HEK293 (cell line): Measurements from ENCODE around the gene IREB2.

Experiments used
- CTCF ChIA-PET: fragments of 350-600 bp; formaldehyde crosslinking; extraction: SDS; loops from one replicate; lab custom pipeline; 2021; ENCODE audit warnings: antibody characterized with exemption; lab: Yijun Ruan, JAX
- POLR2A ChIA-PET: fragments of 300-600 bp; formaldehyde crosslinking; extraction: SDS; loops from one replicate; lab custom pipeline; 2020; ENCODE audit warnings: antibody characterized with exemption, inconsistent platforms; lab: Yijun Ruan, JAX
- H3K27ac ChIP-seq: fragments of 200-500 bp; sonication (Bioruptor generic); 2 replicates; pipeline ENCODE4 v1.5.1; 2014; ENCODE audit warnings: low read depth, low read length, control low read depth, inconsistent platforms; ENCODE audit errors: extremely low read depth
- H3K36me3 ChIP-seq, 2 experiments: fragments of 200-500 bp in 1 of 2; sonication (Bioruptor generic) in 1 of 2; 1 replicate in 1 of 2; 2 replicates in 1 of 2; pipeline ENCODE4 v1.5.1; 2014 to 2017; ENCODE audit warnings: inconsistent platforms in 2 of 2, low read length in 2 of 2; ENCODE audit not compliant: control insufficient read depth in 2 of 2, insufficient read depth in 1 of 2
- H3K4me1 ChIP-seq: fragments of 200-500 bp; sonication (Bioruptor generic); 2 replicates; pipeline ENCODE4 v1.5.1; 2014; ENCODE audit warnings: mild to moderate bottlenecking, low read length, inconsistent platforms; ENCODE audit not compliant: control insufficient read depth, insufficient read depth
- H3K4me3 ChIP-seq: 2 replicates; pipeline ENCODE4 v1.5.1; 2011; ENCODE audit warnings: low read depth, mild to moderate bottlenecking, control low read depth, low read length, moderate library complexity
- H3K9me3 ChIP-seq: fragments of 200-500 bp; sonication (Bioruptor generic); 2 replicates; pipeline ENCODE4 v1.5.1; 2014; ENCODE audit warnings: low read depth, low read length, inconsistent platforms; ENCODE audit not compliant: control insufficient read depth, insufficient read depth
- EGR2 ChIP-seq: fragments of 450-650 bp; formaldehyde crosslinking; IDR thresholded peaks from 2 replicates; pipeline ENCODE4 v1.5.1; 2016; ENCODE audit warnings: low read depth, missing biosample characterization, missing genetic modification characterization
- GFI1B ChIP-seq: fragments of 450-650 bp; formaldehyde crosslinking; IDR thresholded peaks from 2 replicates; pipeline ENCODE4 v1.5.1; 2016; ENCODE audit warnings: missing biosample characterization, missing genetic modification characterization
- HIC1 ChIP-seq: fragments of 450-650 bp; formaldehyde crosslinking; IDR thresholded peaks from 2 replicates; pipeline ENCODE4 v1.5.1; 2016; ENCODE audit warnings: missing biosample characterization, missing genetic modification characterization
- KLF9 ChIP-seq: fragments of 450-650 bp; formaldehyde crosslinking; IDR thresholded peaks from 2 replicates; pipeline ENCODE4 v1.5.1; 2016; ENCODE audit warnings: missing biosample characterization, missing genetic modification characterization, low read depth
- SALL2 ChIP-seq: fragments of 450-650 bp; formaldehyde crosslinking; IDR thresholded peaks from 2 replicates; pipeline ENCODE4 v1.5.0; 2017; ENCODE audit warnings: missing biosample characterization, mild to moderate bottlenecking, missing genetic modification characterization, borderline replicate concordance
- SETDB1 ChIP-seq: IDR thresholded peaks from one replicate; pipeline ENCODE4 v1.6.1; 2017; ENCODE audit warnings: mild to moderate bottlenecking, low read length, moderate library complexity, mixed read lengths; ENCODE audit not compliant: insufficient read length
- YY2 ChIP-seq: fragments of 450-650 bp; formaldehyde crosslinking; IDR thresholded peaks from 2 replicates; pipeline ENCODE4 v1.5.1; 2016; ENCODE audit warnings: missing biosample characterization, missing genetic modification characterization
- ZBTB1 ChIP-seq: fragments of 450-650 bp; formaldehyde crosslinking; IDR thresholded peaks from 2 replicates; pipeline ENCODE4 v1.5.1; 2016; ENCODE audit warnings: missing biosample characterization, missing genetic modification characterization
- ZBTB8A ChIP-seq: fragments of 450-650 bp; formaldehyde crosslinking; IDR thresholded peaks from 2 replicates; pipeline ENCODE4 v1.5.1; 2016; ENCODE audit warnings: missing biosample characterization, missing genetic modification characterization
- ZIC2 ChIP-seq: fragments of 450-650 bp; formaldehyde crosslinking; IDR thresholded peaks from 2 replicates; pipeline ENCODE4 v1.5.1; 2016; ENCODE audit warnings: missing biosample characterization, missing genetic modification characterization
- ZNF140 ChIP-seq: fragments of 450-650 bp; formaldehyde crosslinking; IDR thresholded peaks from 2 replicates; pipeline ENCODE4 v1.5.1; 2016; ENCODE audit warnings: missing biosample characterization, missing genetic modification characterization
- ZNF19 ChIP-seq: fragments of 450-650 bp; formaldehyde crosslinking; IDR thresholded peaks from 2 replicates; pipeline ENCODE4; 2016; ENCODE audit warnings: missing biosample characterization, missing genetic modification characterization, low read depth
- ZNF214 ChIP-seq: fragments of 450-650 bp; formaldehyde crosslinking; IDR thresholded peaks from 2 replicates; pipeline ENCODE4 v1.5.1; 2017; ENCODE audit warnings: missing biosample characterization, mild to moderate bottlenecking, missing genetic modification characterization, borderline replicate concordance
- ZNF24 ChIP-seq: fragments of 450-650 bp; formaldehyde crosslinking; IDR thresholded peaks from 2 replicates; pipeline ENCODE4 v1.5.1; 2016; ENCODE audit warnings: missing biosample characterization, missing genetic modification characterization
- ZNF488 ChIP-seq: fragments of 450-650 bp; formaldehyde crosslinking; IDR thresholded peaks from 2 replicates; pipeline ENCODE4 v1.5.1; 2016; ENCODE audit warnings: missing biosample characterization, missing genetic modification characterization
- ZNF510 ChIP-seq: fragments of 450-650 bp; formaldehyde crosslinking; IDR thresholded peaks from 2 replicates; pipeline ENCODE4 v1.5.1; 2018; ENCODE audit warnings: mild to moderate bottlenecking, missing genetic modification characterization, missing biosample characterization; ENCODE audit not compliant: insufficient replicate concordance
- ZNF548 ChIP-seq: fragments of 450-650 bp; formaldehyde crosslinking; IDR thresholded peaks from 2 replicates; pipeline ENCODE4 v1.5.1; 2016; ENCODE audit warnings: missing biosample characterization, missing genetic modification characterization
- ZNF580 ChIP-seq: fragments of 450-650 bp; formaldehyde crosslinking; IDR thresholded peaks from 2 replicates; pipeline ENCODE4 v1.5.1; 2016; ENCODE audit warnings: missing biosample characterization, missing genetic modification characterization
- ZNF624 ChIP-seq: fragments of 450-650 bp; formaldehyde crosslinking; IDR thresholded peaks from 2 replicates; pipeline ENCODE4 v1.5.1; 2017; ENCODE audit warnings: missing biosample characterization, missing genetic modification characterization
- ZNF626 ChIP-seq: fragments of 450-650 bp; sonication (Bioruptor Pico); formaldehyde crosslinking; IDR thresholded peaks from 2 replicates; pipeline ENCODE4 v1.5.1; 2018; ENCODE audit warnings: missing biosample characterization, missing genetic modification characterization, inconsistent platforms
- ZNF639 ChIP-seq: fragments of 450-650 bp; formaldehyde crosslinking; IDR thresholded peaks from 2 replicates; pipeline ENCODE4 v1.5.1; 2016; ENCODE audit warnings: missing biosample characterization, missing genetic modification characterization
- ZNF660 ChIP-seq: fragments of 450-650 bp; IDR thresholded peaks from 2 replicates; pipeline ENCODE4 v1.5.1; 2018; ENCODE audit warnings: missing biosample characterization, mild to moderate bottlenecking, missing genetic modification characterization
- ZNF664 ChIP-seq: fragments of 450-650 bp; formaldehyde crosslinking; IDR thresholded peaks from 2 replicates; pipeline ENCODE4 v1.5.1; 2016; ENCODE audit warnings: missing biosample characterization, missing genetic modification characterization
- ZNF785 ChIP-seq: fragments of 450-650 bp; formaldehyde crosslinking; IDR thresholded peaks from 2 replicates; pipeline ENCODE4 v1.5.1; 2016; ENCODE audit warnings: missing biosample characterization, missing genetic modification characterization
- ZNF837 ChIP-seq: fragments of 450-650 bp; formaldehyde crosslinking; IDR thresholded peaks from 2 replicates; pipeline ENCODE4 v1.5.1; 2016; ENCODE audit warnings: missing biosample characterization, missing genetic modification characterization
- ZSCAN30 ChIP-seq: fragments of 450-650 bp; IDR thresholded peaks from 2 replicates; pipeline ENCODE4 v1.5.1; 2018; ENCODE audit warnings: missing biosample characterization, mild to moderate bottlenecking, missing genetic modification characterization, moderate library complexity

IREB2 gene

GRCh38 chr15:78422571-78423340, 15.3 kb upstream of the IREB2 start (continued):
- TF ChIP-seq ZNF548, result no peak
- TF ChIP-seq ZNF214 (tag by site-specific recombination), result no peak
- TF ChIP-seq ZNF837 (tag by site-specific recombination), result no peak

GRCh38 chr15:78424673-78425072, 13.3 kb upstream of the IREB2 start:
- no peak for TF ChIP-seq ZNF488 (tag by site-specific recombination)
- TF ChIP-seq ZNF510 (tag by site-specific recombination), result no peak
- no peak for TF ChIP-seq ZNF19 (tag by site-specific recombination)
- no peak for TF ChIP-seq EGR2 (tag by site-specific recombination)
- no peak for TF ChIP-seq YY2 (tag by site-specific recombination)
- TF ChIP-seq ZSCAN30 (tag by site-specific recombination), result no peak
- no peak for TF ChIP-seq ZNF660 (tag by site-specific recombination)
- CTCF ChIA-PET, result interaction anchor here (0.6 to 10.5 kb wide), 5 partner anchors 8 to 182 kb away, joined by 3 to 176 read pairs (median 3); no protein-coding TSS in a partner anchor

GRCh38 chr15:78425643-78426042, 12.4 kb upstream of the IREB2 start:
- POLR2A ChIA-PET, result no interaction called here
- no peaks in the 10 kb centered on the region for H3K4me1 ChIP-seq
- no peaks in the 10 kb centered on the region for H3K9me3 ChIP-seq
- no peak for TF ChIP-seq ZNF624 (tag by site-specific recombination)
- no peak for TF ChIP-seq GFI1B
- TF ChIP-seq ZBTB8A, result no peak
- TF ChIP-seq ZIC2 (tag by site-specific recombination), result no peak
- TF ChIP-seq SETDB1, result no peak
- TF ChIP-seq ZBTB1 (tag by site-specific recombination), result no peak
- no peak for TF ChIP-seq ZNF785 (tag by site-specific recombination)
- no peaks in the 10 kb centered on the region for H3K36me3 ChIP-seq
- H3K4me3 ChIP-seq, result no peak overlapping the region
- H3K27ac ChIP-seq, result no peak overlapping the region
- CTCF ChIA-PET, result interaction anchor here (0.7 kb wide), 1 partner anchor 117 kb away, joined by 3 read pairs; no protein-coding TSS in a partner anchor

More at GRCh38 chr15:78424673-78425072, 13.3 kb upstream of the IREB2 start:
- Histone ChIP-seq H3K4me3 (no peak overlapping the region), H3K9me3 (no peaks in the 10 kb centered on the region), H3K27ac (no peak overlapping the region), H3K36me3 (no peaks in the 10 kb centered on the region), H3K4me1 (no peaks in the 10 kb centered on the region)
- POLR2A ChIA-PET, result interaction anchor here (1.1 kb wide), 1 partner anchor 13 kb away, joined by 3 read pairs; the partner anchor contains the start of gene IREB2

- H3K27ac ChIP-seq, result no peak overlapping the region
- H3K36me3 ChIP-seq, result no peaks in the 10 kb centered on the region
- no peaks in the 10 kb centered on the region for H3K9me3 ChIP-seq
- H3K4me1 ChIP-seq, result no peaks in the 10 kb centered on the region
- ChIA-PET POLR2A (interaction anchor here (3.3 kb wide), 1 partner anchor 11 kb away, joined by 15 read pairs; the partner anchor contains the start of gene IREB2), CTCF (interaction anchor here (0.7 kb wide), 1 partner anchor 118 kb away, joined by 3 read pairs; no protein-coding TSS in a partner anchor)
- H3K4me3 ChIP-seq, result no peak overlapping the region
- TF ChIP-seq KLF9 (tag by site-specific recombination), result no peak
- no peak for TF ChIP-seq ZNF580
- TF ChIP-seq ZNF664 (tag by site-specific recombination), result no peak
- no peak for TF ChIP-seq ZNF624 (tag by site-specific recombination)
- TF ChIP-seq HIC1 (tag by site-specific recombination), result no peak
- no peak for TF ChIP-seq ZNF548
- TF ChIP-seq ZNF24 (tag by site-specific recombination), result no peak
- no peak for TF ChIP-seq SALL2 (tag by site-specific recombination)
- no peak for TF ChIP-seq ZSCAN30 (tag by site-specific recombination)
- no peak for TF ChIP-seq ZNF639
- no peak for TF ChIP-seq ZBTB8A
- TF ChIP-seq ZNF140 (tag by site-specific recombination), result no peak
- no peak for TF ChIP-seq ZNF626
Measured at GRCh38 chr15:78426300-78426699, 11.7 kb upstream of the IREB2 start.
